OCI-LY3 (cell line): ENCODE measurements around the gene AGAP1.

Experiments
- H2AFZ ChIP-seq: fragments of 200-600, 300-600 bp; shearing (Covaris generic); 2 replicates; pipeline ENCODE4 v1.6.0; 2014; ENCODE audit warnings: antibody characterized with exemption, low read depth, low read length
- H3K27ac ChIP-seq: fragments of 200-600, 300-600 bp; sonication (generic); 2 replicates; pipeline ENCODE4 v1.5.1; 2014; ENCODE audit warnings: mild to moderate bottlenecking, low read length, moderate library complexity, mixed read lengths
- H3K27me3 ChIP-seq: fragments of 200-600, 300-600 bp; sonication (generic); 2 replicates; pipeline ENCODE4 v1.6.1; 2014; ENCODE audit warnings: low read depth, low read length, mixed read lengths
- H3K36me3 ChIP-seq: fragments of 200-600, 300-600 bp; sonication (generic); replicated peaks from 2 replicates; pipeline ENCODE3; 2014; ENCODE audit warnings: low read depth, low read length, mixed read lengths
- H3K4me1 ChIP-seq: fragments of 300-600, 200-600 bp; sonication (generic); 2 replicates; pipeline ENCODE4 v1.6.1; 2014; ENCODE audit warnings: low read length, mixed read lengths
- H3K4me2 ChIP-seq: fragments of 200-600, 300-600 bp; sonication (generic); 2 replicates; pipeline ENCODE4 v1.6.1; 2014; ENCODE audit warnings: low read length, mixed read lengths
- H3K4me3 ChIP-seq: fragments of 300-600, 200-600 bp; sonication (generic); 2 replicates; pipeline ENCODE4 v1.5.1; 2014; ENCODE audit warnings: antibody characterized with exemption, mild to moderate bottlenecking, low read length, moderate library complexity
- H3K79me2 ChIP-seq: fragments of 300-600, 200-600 bp; shearing (Covaris generic); 2 replicates; pipeline ENCODE4 v1.6.1; 2014; ENCODE audit warnings: mild to moderate bottlenecking, low read length, mixed read lengths
- H3K9ac ChIP-seq: fragments of 300-600, 200-600 bp; shearing (Covaris generic); 2 replicates; pipeline ENCODE4 v1.6.0; 2014; ENCODE audit warnings: mild to moderate bottlenecking, low read length, moderate library complexity
- H3K9me3 ChIP-seq: fragments of 200-600, 300-600 bp; shearing (Covaris generic); 2 replicates; pipeline ENCODE4 v1.6.1; 2014; ENCODE audit warnings: low read length, mixed read lengths; ENCODE audit not compliant: insufficient read depth
- H4K20me1 ChIP-seq: fragments of 200-600, 300-600 bp; sonication (generic); 2 replicates; pipeline ENCODE4 v1.6.1; 2016; ENCODE audit warnings: low read length, mixed read lengths; ENCODE audit not compliant: insufficient read depth
- EZH2phosphoT487 ChIP-seq: fragments of 200-600 bp; shearing (Covaris generic); IDR thresholded peaks from 2 replicates; pipeline ENCODE4 v1.6.1; 2018; ENCODE audit warnings: antibody characterized with exemption, mixed run types, low read depth
- TF ChIP-seq, protein P1 (sequence below): fragments of 200-600, 300-600 bp; sonication (generic); IDR thresholded peaks from 2 replicates; pipeline ENCODE4 v1.5.1; 2014; ENCODE audit warnings: antibody characterized with exemption, low read length, low read depth

Gene AGAP1

GRCh38 chr2:235908826-235909225, 415.0 kb downstream of the AGAP1 start:
- Histone ChIP-seq H3K27ac (no peak overlapping the region), H3K36me3 (no peaks in the 10 kb centered on the region), H3K27me3 (no peaks in the 10 kb centered on the region), H3K4me1 (peaks cover 12% of the 10 kb centered on the region), H3K4me2 (peak overlapping the region; percentile 46), H2AFZ (no peak overlapping the region), H3K9ac (no peak overlapping the region), H3K9me3 (no peaks in the 10 kb centered on the region), H3K79me2 (no peaks in the 10 kb centered on the region), H3K4me3 (no peak overlapping the region), H4K20me1 (no peaks in the 10 kb centered on the region)
- TF ChIP-seq EZH2phosphoT487, result no peak
- TF ChIP-seq, protein P1, sequence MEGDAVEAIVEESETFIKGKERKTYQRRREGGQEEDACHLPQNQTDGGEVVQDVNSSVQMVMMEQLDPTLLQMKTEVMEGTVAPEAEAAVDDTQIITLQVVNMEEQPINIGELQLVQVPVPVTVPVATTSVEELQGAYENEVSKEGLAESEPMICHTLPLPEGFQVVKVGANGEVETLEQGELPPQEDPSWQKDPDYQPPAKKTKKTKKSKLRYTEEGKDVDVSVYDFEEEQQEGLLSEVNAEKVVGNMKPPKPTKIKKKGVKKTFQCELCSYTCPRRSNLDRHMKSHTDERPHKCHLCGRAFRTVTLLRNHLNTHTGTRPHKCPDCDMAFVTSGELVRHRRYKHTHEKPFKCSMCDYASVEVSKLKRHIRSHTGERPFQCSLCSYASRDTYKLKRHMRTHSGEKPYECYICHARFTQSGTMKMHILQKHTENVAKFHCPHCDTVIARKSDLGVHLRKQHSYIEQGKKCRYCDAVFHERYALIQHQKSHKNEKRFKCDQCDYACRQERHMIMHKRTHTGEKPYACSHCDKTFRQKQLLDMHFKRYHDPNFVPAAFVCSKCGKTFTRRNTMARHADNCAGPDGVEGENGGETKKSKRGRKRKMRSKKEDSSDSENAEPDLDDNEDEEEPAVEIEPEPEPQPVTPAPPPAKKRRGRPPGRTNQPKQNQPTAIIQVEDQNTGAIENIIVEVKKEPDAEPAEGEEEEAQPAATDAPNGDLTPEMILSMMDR, result no peak

GRCh38 chr2:235909358-235909757, 415.5 kb downstream of the AGAP1 start:
- H3K9ac ChIP-seq, result no peak overlapping the region
- no peak overlapping the region for H2AFZ ChIP-seq
- no peak overlapping the region for H3K4me3 ChIP-seq
- no peaks in the 10 kb centered on the region for H3K79me2 ChIP-seq
- no peaks in the 10 kb centered on the region for H4K20me1 ChIP-seq
- TF ChIP-seq, protein P1, result no peak
- no peak for TF ChIP-seq EZH2phosphoT487
- H3K9me3 ChIP-seq, result no peaks in the 10 kb centered on the region
- H3K27me3 ChIP-seq, result no peaks in the 10 kb centered on the region
- H3K4me2 ChIP-seq, result peak overlapping the region; percentile 15; the same call in 1 of the 2 replicates
- H3K27ac ChIP-seq, result no peak overlapping the region
- H3K36me3 ChIP-seq, result no peaks in the 10 kb centered on the region
- H3K4me1 ChIP-seq, result peaks cover 12% of the 10 kb centered on the region

DNA sequence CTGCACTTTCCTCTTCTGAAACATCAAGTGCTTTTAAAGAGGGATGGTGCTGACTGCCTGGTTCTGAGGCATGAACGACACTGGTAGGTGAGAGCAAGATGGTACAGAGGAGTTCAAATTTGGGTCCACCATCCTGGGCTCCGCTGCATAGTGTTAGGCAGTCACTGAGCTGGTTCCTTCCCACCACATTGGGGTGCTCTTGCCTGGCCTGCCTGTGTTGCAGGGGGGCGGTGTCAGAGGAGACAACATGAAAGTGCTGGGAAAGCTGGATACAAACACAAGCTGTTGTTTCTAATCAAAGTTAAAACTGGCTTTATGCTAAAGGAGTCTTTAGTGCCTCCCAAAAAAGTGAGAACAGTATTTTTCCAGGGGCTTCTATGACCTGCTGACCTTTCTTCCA, 416.2 kb downstream of the AGAP1 start:
- Histone ChIP-seq H2AFZ (no peak overlapping the region), H3K79me2 (no peaks in the 10 kb centered on the region), H4K20me1 (no peaks in the 10 kb centered on the region), H3K4me1 (peaks cover 12% of the 10 kb centered on the region), H3K4me2 (no peak overlapping the region), H3K9me3 (no peaks in the 10 kb centered on the region), H3K27me3 (no peaks in the 10 kb centered on the region), H3K27ac (no peak overlapping the region), H3K4me3 (no peak overlapping the region), H3K36me3 (no peaks in the 10 kb centered on the region), H3K9ac (no peak overlapping the region)
- no peak for TF ChIP-seq EZH2phosphoT487
- TF ChIP-seq, protein P1, result no peak

GRCh38 chr2:235911125-235911524, 417.3 kb downstream of the AGAP1 start:
- H3K4me1 ChIP-seq, result peaks cover 12% of the 10 kb centered on the region
- H3K9ac ChIP-seq, result no peak overlapping the region

More at GRCh38 chr2:235911125-235911524, 417.3 kb downstream of the AGAP1 start:
- Histone ChIP-seq H2AFZ (no peak overlapping the region), H3K79me2 (no peaks in the 10 kb centered on the region), H3K9me3 (no peaks in the 10 kb centered on the region), H4K20me1 (no peaks in the 10 kb centered on the region), H3K4me3 (no peak overlapping the region), H3K36me3 (no peaks in the 10 kb centered on the region), H3K4me2 (no peak overlapping the region), H3K27me3 (no peaks in the 10 kb centered on the region), H3K27ac (no peak overlapping the region)
- TF ChIP-seq, protein P1, result no peak
- TF ChIP-seq EZH2phosphoT487, result no peak
